Measurements from ENCODE around the gene CNGA1. TPM values are rescaled to one million over a fixed set of nuclear protein-coding genes. Genes with fewer than 3 reads are reported as not detected.

Gene CNGA1
- total and polyA plus RNA-seq, 2 donors (not counting 3 experiments of a cell fraction or from before 2014, with no cell fraction given): not detected

- no peak for TF ChIP-seq JUN (IDR thresholded peaks at IDR 0.05; ENCODE audit: borderline replicate concordance, insufficient read depth, insufficient read length, low read depth)
- TF ChIP-seq POLR2A (IDR thresholded peaks at IDR 0.05; ENCODE audit: low read depth, low read length): no peak
- Histone ChIP-seq H3K4me2 (ENCODE audit: insufficient read depth, low read length) (no peak overlapping the region), H3K27ac (ENCODE audit: insufficient read depth, low read depth, low read length) (no peak overlapping the region), H4K20me1 (replicated peaks; ENCODE audit: control insufficient read depth, extremely low read depth, insufficient read depth, low read length) (no peaks in the 10 kb centered on the region), H3K79me2 (ENCODE audit: control insufficient read depth, insufficient read depth, low read length) (no peaks in the 10 kb centered on the region), H3K9me3 (replicated peaks; ENCODE audit: control insufficient read depth, insufficient read depth, low read length) (no peaks in the 10 kb centered on the region), H3K36me3 (ENCODE audit: control insufficient read depth in 2 of 2, extremely low read depth in 1 of 2, insufficient read depth in 2 of 2, low read length in 2 of 2) (no peaks in the 10 kb centered on the region), H3K27me3 (ENCODE audit: control insufficient read depth in 2 of 2, insufficient read depth in 2 of 2, low read length in 2 of 2) (no peaks in the 10 kb centered on the region), H3K9me1 (replicated peaks; ENCODE audit: control insufficient read depth, extremely low read depth, insufficient read depth, low read length) (no peaks in the 10 kb centered on the region), H3K9ac (replicated peaks; ENCODE audit: extremely low read depth, insufficient read depth, low read length) (no peak overlapping the region), H3K4me1 (ENCODE audit: control insufficient read depth, extremely low read depth, insufficient read depth, low read length) (no peaks in the 10 kb centered on the region), H3K4me3 (replicated peaks in 1 of 3; ENCODE audit: insufficient read depth in 1 of 3, low read depth in 1 of 3, low read length in 3 of 3) (no peak overlapping the region), H2AFZ (ENCODE audit: low read depth, low read length) (no peak overlapping the region)
- intact Hi-C loops (cut with micrococcal nuclease) (no loop called here), dilution Hi-C loops (cut with MboI; ENCODE audit: extremely low pct_ligation_motif_present, low sequenced_read_pairs) (no loop called here)
- ChIA-PET POLR2A (no interaction called here), CTCF (no interaction called here)
- DNase-seq (ENCODE audit: low read depth, low spot score): no peak
- BruUV-seq (replicated peaks): no TSS peak
- no peak for FAIRE-seq
Observed at GRCh38 chr4:48027653-48028052, 11.2 kb upstream of the CNGA1 start.

GRCh38 chr4:48025005-48025404, 8.5 kb upstream of the CNGA1 start:
- ChIA-PET CTCF (interaction anchor here (0.7 to 2.6 kb wide), 5 partner anchors 10 to 91 kb away, joined by 3 to 14 read pairs (median 3); no protein-coding TSS in a partner anchor), POLR2A (no interaction called here)
- Histone ChIP-seq H4K20me1 (replicated peaks; ENCODE audit: control insufficient read depth, extremely low read depth, insufficient read depth, low read length) (no peaks in the 10 kb centered on the region), H3K79me2 (ENCODE audit: control insufficient read depth, insufficient read depth, low read length) (no peaks in the 10 kb centered on the region), H2AFZ (ENCODE audit: low read depth, low read length) (no peak overlapping the region), H3K9me3 (replicated peaks; ENCODE audit: control insufficient read depth, insufficient read depth, low read length) (no peaks in the 10 kb centered on the region), H3K27ac (ENCODE audit: insufficient read depth, low read depth, low read length) (no peak overlapping the region), H3K9me1 (replicated peaks; ENCODE audit: control insufficient read depth, extremely low read depth, insufficient read depth, low read length) (no peaks in the 10 kb centered on the region), H3K27me3 (ENCODE audit: control insufficient read depth in 2 of 2, insufficient read depth in 2 of 2, low read length in 2 of 2) (no peaks in the 10 kb centered on the region), H3K4me3 (replicated peaks in 1 of 3; ENCODE audit: insufficient read depth in 1 of 3, low read depth in 1 of 3, low read length in 3 of 3) (no peak overlapping the region), H3K9ac (replicated peaks; ENCODE audit: extremely low read depth, insufficient read depth, low read length) (no peak overlapping the region), H3K4me2 (ENCODE audit: insufficient read depth, low read length) (no peak overlapping the region), H3K4me1 (ENCODE audit: control insufficient read depth, extremely low read depth, insufficient read depth, low read length) (no peaks in the 10 kb centered on the region), H3K36me3 (ENCODE audit: control insufficient read depth in 2 of 2, extremely low read depth in 1 of 2, insufficient read depth in 2 of 2, low read length in 2 of 2) (no peaks in the 10 kb centered on the region)
- dilution Hi-C loops (cut with MboI; ENCODE audit: extremely low pct_ligation_motif_present, low sequenced_read_pairs) (no loop called here), intact Hi-C loops (cut with micrococcal nuclease) (no loop called here)
- no TSS peak for BruUV-seq (replicated peaks)
- TF ChIP-seq GATA2 (IDR thresholded peaks at IDR 0.05; ENCODE audit: insufficient read depth, insufficient read length, low read depth, low read length) (no peak), FOS (IDR thresholded peaks at IDR 0.05; ENCODE audit: borderline replicate concordance, insufficient read depth, low read length) (no peak), MYC (IDR thresholded peaks at IDR 0.05; ENCODE audit: low read depth, low read length) (no peak), POLR2A (IDR thresholded peaks at IDR 0.05; ENCODE audit: low read depth, low read length) (no peak), EZH2 (IDR thresholded peaks at IDR 0.05; ENCODE audit: borderline replicate concordance, low read depth, low read length, severe bottlenecking) (no peak), MAX (IDR thresholded peaks at IDR 0.05; ENCODE audit: insufficient read depth, insufficient read length) (no peak), POLR2AphosphoS5 (IDR thresholded peaks at IDR 0.05; ENCODE audit: insufficient read depth, low read depth, low read length) (no peak), JUN (IDR thresholded peaks at IDR 0.05; ENCODE audit: borderline replicate concordance, insufficient read depth, insufficient read length, low read depth) (no peak), CTCF (IDR thresholded peaks at IDR 0.05; ENCODE audit: extremely low read depth in 1 of 2, insufficient read depth in 1 of 2, low read depth in 1 of 2, low read length in 2 of 2) (no peak)
- FAIRE-seq: peak; percentile 58
- no peak for DNase-seq (ENCODE audit: low read depth, low spot score)
